HS-5 (cell line): ENCODE measurements around the gene SALL3.
"Not testable (repeated sequence)": the region's sequence is repeated elsewhere in the genome, so short reads cannot be mapped to it uniquely, and the experiment has no call there.

ENCODE experiments used
- DNase-seq: peaks from one replicate; pipeline ENCODE4 v3.0.0-alpha.2; 2012; ENCODE audit warnings: low read depth

SALL3 gene

GRCh38 chr18:78979730-78980278 lies at the start of gene SALL3:
Gene SALL3, plus strand, starts transcription at chr18:78979818. Its CDS starts 457 bp downstream, at chr18:78980275.
- no peak for DNase-seq

GRCh38 chr18:78932281-78932680 lies 47.3 kb upstream of the SALL3 start:
- no peak for DNase-seq

DNA sequence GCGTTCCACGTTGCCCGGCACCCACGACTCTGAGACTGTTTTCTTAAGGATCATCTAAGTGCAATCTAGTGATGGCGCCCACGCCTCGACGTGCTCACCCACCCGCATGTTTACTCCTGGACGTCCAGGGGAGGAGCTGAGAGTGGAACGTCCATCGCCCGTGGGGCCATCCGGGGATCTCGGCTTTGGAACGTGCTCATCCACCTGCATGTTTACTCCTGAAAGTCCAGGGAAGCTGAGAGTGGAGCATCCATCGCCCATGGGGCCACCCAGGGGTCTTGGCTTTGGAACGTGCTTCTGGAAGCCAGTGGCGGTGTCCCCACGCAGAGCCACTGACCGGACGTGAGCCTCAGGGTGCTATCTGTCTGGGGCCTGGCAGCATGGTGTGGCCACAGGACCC lies 45.6 kb upstream of the SALL3 start:
- no peak for DNase-seq

- no peak for DNase-seq
Observed at GRCh38 chr18:78934551-78935225, 44.9 kb upstream of the SALL3 start.

DNA sequence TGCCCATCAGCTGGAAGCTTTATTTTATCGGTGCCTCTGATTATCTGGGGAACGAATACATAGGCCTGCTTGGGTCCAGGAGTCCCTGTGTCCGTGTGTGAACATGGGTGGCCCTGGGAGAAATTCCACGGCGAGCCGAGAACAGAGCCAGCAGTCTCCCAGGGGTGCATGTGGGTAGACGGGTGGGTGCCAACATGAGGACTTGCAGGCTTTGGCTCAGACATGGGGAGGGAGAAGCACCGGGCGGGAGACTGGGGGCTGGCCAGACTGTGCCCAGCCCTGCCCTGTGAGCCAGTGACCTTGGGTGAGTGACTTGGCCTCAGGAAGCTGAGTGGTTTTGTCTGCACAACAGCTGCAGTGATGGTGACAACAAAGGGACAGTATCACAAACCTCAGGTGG lies 44.2 kb upstream of the SALL3 start:
- DNase-seq: no peak

DNA sequence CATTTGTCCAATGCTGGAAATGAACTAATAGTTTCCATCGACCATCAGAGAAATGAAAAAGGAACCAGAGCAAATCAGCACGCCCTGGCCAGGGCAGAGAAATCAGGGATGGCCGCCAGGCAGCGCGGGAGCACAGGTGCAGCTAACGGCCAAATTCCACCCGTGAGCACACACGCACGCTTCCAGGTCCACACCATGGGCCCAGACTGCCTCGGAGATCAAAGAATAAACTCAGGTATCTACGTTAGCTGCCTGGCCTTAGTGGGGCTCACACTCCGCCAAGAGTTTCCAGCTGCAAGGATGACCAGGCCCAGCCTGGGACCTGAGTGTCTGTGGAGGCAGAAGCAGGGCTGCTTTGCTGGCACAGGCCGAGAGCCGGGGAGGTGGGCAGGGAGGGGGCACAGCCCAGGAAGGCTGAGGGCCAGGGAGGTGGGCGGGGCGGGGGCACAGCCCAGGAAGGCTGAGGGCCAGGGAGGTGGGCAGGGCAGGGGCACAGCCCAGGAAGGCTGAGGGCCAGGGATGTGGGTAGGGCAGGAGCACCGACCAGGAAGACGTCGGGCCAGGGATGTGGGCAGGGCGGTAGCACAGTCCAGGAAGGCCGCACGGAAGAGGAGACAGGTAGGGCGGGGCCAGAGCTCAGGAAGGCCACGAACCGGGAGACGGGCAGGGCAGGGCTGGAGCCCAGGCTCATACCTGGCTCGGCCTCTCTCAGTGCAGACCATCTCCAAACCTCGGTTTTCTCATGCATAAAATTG lies 43.2 kb upstream of the SALL3 start:
- no peak for DNase-seq

GRCh38 chr18:78937166-78937565 lies 42.5 kb upstream of the SALL3 start:
- DNase-seq: no peak

GRCh38 chr18:78939105-78939504 lies 40.5 kb upstream of the SALL3 start:
- no peak for DNase-seq

GRCh38 chr18:78939734-78940494 lies 39.7 kb upstream of the SALL3 start:
- DNase-seq: no peak

DNA sequence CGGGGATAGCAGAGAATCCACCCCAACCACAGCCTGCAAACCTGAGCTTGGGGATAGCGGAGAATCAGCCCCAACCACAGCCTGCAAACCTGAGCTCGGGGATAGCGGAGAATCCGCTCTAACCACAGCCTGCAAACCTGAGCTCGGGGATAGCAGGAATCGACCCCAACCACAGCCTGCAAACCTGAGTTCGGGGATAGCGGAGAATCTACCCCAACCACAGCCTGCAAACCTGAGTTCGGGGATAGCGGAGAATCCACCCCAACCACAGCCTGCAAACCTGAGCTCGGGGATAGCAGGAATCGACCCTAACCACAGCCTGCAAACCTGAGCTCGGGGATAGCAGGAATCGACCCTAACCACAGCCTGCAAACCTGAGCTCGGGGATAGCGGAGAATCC lies 37.4 kb upstream of the SALL3 start:
- not testable (repeated sequence) for DNase-seq

GRCh38 chr18:78945628-78946027 lies 34.0 kb upstream of the SALL3 start:
- DNase-seq: no peak

GRCh38 chr18:78947291-78947690 lies 32.3 kb upstream of the SALL3 start:
- no peak for DNase-seq

GRCh38 chr18:78948221-78948620 lies 31.4 kb upstream of the SALL3 start:
- DNase-seq: no peak

- no peak for DNase-seq
Observed at GRCh38 chr18:78948707-78949106, 30.9 kb upstream of the SALL3 start.

DNA sequence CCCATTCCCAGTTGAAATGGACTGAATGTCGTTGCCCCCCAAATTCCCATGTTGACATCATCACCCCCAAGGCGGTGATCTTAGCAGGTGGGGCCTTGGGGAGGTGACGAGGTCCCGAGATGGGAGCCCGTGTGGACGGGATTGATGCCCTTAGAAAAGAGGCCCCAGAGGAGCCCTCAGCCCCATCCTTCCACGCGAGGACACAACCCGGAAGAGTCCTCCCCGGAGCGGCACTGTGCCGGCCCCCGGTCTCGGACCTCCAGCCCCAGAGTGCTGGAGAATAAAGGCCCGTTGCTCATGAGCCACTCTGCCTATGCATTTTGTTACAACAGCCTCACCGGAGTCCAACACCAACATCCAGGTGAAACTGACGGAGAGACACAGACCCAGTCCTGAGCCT lies 30.4 kb upstream of the SALL3 start:
- DNase-seq: no peak

DNA sequence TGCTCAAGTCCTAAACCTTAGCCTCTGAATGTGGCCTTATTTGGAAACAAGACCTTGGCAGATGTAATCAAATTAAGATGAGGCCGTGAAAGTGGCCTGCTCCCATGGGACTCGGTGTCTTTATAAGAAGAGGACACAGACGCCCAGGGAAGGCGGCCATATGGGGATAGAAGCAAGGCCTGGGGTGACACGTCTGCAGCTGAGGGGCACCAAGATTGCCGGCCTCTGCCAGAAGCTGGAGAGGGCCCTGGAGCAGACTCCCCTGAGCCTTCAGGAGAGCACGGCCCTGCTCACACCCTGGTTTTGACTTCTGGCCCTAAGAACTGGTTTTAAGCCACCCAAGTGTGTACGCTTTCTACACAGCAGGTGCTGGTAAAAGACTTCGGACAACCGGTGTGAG lies 29.2 kb upstream of the SALL3 start:
- no peak for DNase-seq

DNA sequence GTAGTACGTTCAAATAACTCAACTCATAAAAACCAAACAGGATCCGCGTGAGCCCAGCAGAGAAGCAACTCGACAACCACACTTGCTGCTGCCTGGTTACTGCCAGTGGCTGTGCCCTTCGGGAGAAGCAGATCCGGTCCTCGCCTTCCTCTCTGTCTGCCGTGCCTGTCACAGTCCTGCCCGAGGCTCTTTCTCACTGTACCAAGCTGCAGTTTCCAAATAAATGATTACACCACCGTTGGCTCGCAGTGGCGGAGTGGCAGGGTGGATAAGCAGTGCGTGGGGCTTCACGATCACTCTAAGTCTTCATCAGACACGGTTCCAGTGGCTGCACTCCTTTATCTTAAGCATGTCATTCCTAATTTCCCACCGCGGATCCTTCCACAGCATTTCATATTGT lies 26.1 kb upstream of the SALL3 start:
- no peak for DNase-seq

GRCh38 chr18:78955051-78955450 lies 24.6 kb upstream of the SALL3 start:
- DNase-seq: no peak

GRCh38 chr18:78957140-78957539 lies 22.5 kb upstream of the SALL3 start:
- no peak for DNase-seq

DNA sequence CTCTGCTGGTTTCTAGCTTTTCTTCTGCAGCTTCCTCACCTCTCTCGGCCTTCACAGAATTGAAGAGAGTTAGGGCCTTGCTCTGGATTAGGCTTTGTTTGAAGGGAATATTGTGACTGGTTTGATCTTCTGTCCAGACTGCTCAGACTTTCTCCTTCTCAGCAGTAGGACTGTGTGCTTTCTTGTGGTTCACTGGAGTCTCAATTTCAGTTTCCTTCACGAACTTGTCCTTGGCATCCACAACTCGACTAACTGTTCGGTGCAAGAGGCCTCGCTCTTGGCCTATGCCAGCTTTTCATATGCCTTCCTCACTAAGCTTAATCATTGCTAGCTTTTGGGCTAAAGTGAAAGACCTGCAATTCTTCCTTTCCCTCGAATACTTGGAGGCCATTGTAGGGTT lies 18.9 kb upstream of the SALL3 start:
- no peak for DNase-seq

DNA sequence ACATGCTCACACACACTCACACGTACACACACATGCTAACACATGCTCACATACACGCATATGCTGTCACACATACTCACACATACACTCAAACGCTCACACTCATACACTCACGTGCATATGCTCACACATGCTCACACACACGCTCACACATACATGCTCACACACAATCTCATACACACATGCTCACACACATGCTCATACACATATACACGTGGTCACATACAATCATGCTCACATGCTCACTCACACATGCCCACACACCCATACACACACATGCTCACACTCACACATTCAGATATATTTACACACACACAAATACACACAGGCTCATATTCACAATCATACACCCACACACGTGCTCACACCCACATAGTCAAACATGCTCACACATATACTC lies 17.5 kb upstream of the SALL3 start:
- no peak for DNase-seq

DNA sequence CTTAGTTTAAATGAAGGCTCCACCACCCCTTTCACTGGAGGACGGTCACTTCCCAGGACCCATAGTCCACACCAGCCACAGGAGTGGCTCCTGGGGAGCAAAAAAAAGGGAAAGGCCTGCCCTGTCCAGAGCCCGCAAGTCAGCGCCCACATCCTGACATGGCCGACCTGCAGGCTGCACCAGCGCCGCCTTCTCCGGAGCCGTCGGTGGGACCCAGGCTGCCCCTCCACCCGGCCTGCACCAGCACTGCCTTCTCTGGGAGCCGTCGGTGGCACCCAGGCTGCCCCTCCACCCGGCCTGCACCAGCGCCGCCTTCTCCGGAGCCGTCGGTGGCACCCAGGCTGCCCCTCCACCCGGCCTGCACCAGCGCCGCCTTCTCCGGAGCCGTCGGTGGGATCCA lies 14.9 kb upstream of the SALL3 start:
- not testable (repeated sequence) for DNase-seq

DNA sequence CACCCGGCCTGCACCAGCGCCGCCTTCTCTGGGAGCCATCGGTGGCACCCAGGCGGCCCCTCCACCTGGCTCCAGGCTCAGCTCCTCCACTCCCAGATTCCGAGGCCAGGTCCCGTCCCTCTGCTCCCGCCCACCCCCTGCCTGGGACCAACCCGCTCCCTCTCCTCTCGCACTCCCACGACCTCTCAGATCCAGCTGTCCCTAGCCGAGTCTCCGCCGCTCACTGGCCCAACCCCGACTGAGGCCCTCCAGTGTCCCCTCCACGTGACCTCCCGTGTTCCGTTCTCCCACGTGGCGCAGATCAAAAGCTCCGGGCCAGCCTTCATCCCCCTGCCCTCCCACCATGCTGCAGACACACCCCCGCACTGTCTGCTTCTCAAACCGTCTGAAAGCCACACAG lies 14.4 kb upstream of the SALL3 start:
- DNase-seq: no peak
